HepG2 (cell line): ENCODE results near the gene AQP6. TPM values are rescaled to one million over a fixed set of nuclear protein-coding genes. Genes with fewer than 3 reads are reported as not detected.

Source experiments
- BRD4 ChIP-seq: sonication (generic); formaldehyde crosslinking; IDR thresholded peaks from 2 replicates; pipeline ENCODE4 v1.4.0; 2020; ENCODE audit warnings: missing genetic modification reagents
- CTCF ChIP-seq: sonication (generic); formaldehyde crosslinking; IDR thresholded peaks from 2 replicates; pipeline ENCODE4 v1.5.0; 2020; ENCODE audit warnings: mild to moderate bottlenecking, missing genetic modification reagents, moderate library complexity
- HDAC1 ChIP-seq: sonication (generic); formaldehyde crosslinking; IDR thresholded peaks from 2 replicates; pipeline ENCODE4 v1.5.1; 2020; ENCODE audit warnings: mild to moderate bottlenecking, missing genetic modification reagents
- KLF13 ChIP-seq: sonication (generic); formaldehyde crosslinking; IDR thresholded peaks from 2 replicates; pipeline ENCODE4 v1.4.0; 2020; ENCODE audit warnings: mild to moderate bottlenecking, missing genetic modification reagents
- LCORL ChIP-seq, 2 experiments: fragments of 450-650 bp in 1 of 2; sonication (generic) in 1 of 2; formaldehyde crosslinking in 1 of 2; IDR thresholded peaks; 2 replicates each; pipeline versions ENCODE4 v1.5.0 to v1.6.1; 2017 to 2020; ENCODE audit warnings: antibody characterized with exemption in 1 of 2, missing genetic modification reagents in 1 of 2
- NAIF1 ChIP-seq: sonication (generic); formaldehyde crosslinking; IDR thresholded peaks from 2 replicates; pipeline ENCODE4 v1.5.0; 2020; ENCODE audit warnings: mild to moderate bottlenecking, missing genetic modification reagents, borderline replicate concordance
- NCOR1 ChIP-seq: fragments of 200-600 bp; sonication (generic); IDR thresholded peaks from 2 replicates; pipeline ENCODE4 v1.7.0; 2017; ENCODE audit warnings: antibody characterized with exemption, low read length, borderline replicate concordance
- NONO ChIP-seq, 2 experiments: fragments of 450-650 bp in 1 of 2; sonication (generic) in 1 of 2; formaldehyde crosslinking in 1 of 2; IDR thresholded peaks in 1 of 2; conservative IDR thresholded peaks in 1 of 2; 2 replicates each; pipeline versions ENCODE4 v1.6.1 to v1.8.0; 2017 to 2022; ENCODE audit warnings: mild to moderate bottlenecking in 1 of 2, missing genetic modification reagents in 1 of 2, moderate library complexity in 1 of 2
- SIN3A ChIP-seq: IDR thresholded peaks from 2 replicates; pipeline ENCODE4 v1.6.1; 2011; ENCODE audit warnings: low read depth, mild to moderate bottlenecking, control low read depth, low read length, borderline replicate concordance
- SMAD3 ChIP-seq: sonication (generic); formaldehyde crosslinking; IDR thresholded peaks from 2 replicates; pipeline ENCODE4 v1.4.0; 2020; ENCODE audit warnings: missing genetic modification reagents
- SMYD3 ChIP-seq: sonication (generic); formaldehyde crosslinking; IDR thresholded peaks from 2 replicates; pipeline ENCODE4 v1.8.1; 2023; ENCODE audit warnings: mild to moderate bottlenecking, missing genetic modification reagents
- SOX5 ChIP-seq: IDR thresholded peaks from 2 replicates; pipeline ENCODE4 v1.6.1; 2016; ENCODE audit warnings: borderline replicate concordance
- TAF1 ChIP-seq: sonication (generic); formaldehyde crosslinking; IDR thresholded peaks from 2 replicates; pipeline ENCODE4 v1.4.0; 2020; ENCODE audit warnings: missing genetic modification reagents
- TSC22D2 ChIP-seq: sonication (generic); formaldehyde crosslinking; IDR thresholded peaks from 2 replicates; pipeline ENCODE4 v1.5.1; 2020; ENCODE audit warnings: missing genetic modification reagents, mild to moderate bottlenecking, borderline replicate concordance
- ZNF143 ChIP-seq: sonication (generic); formaldehyde crosslinking; IDR thresholded peaks from 2 replicates; pipeline ENCODE4 v1.4.0; 2020; ENCODE audit warnings: missing genetic modification reagents
- ZNF280B ChIP-seq: sonication (generic); formaldehyde crosslinking; IDR thresholded peaks from 2 replicates; pipeline ENCODE4 v1.5.0; 2020; ENCODE audit warnings: missing genetic modification reagents, mild to moderate bottlenecking, borderline replicate concordance
- ZNF414 ChIP-seq: sonication (generic); formaldehyde crosslinking; IDR thresholded peaks from 2 replicates; pipeline ENCODE4 v1.5.0; 2020; ENCODE audit warnings: missing genetic modification reagents
- ZNF589 ChIP-seq: sonication (generic); formaldehyde crosslinking; conservative IDR thresholded peaks from 2 replicates; pipeline ENCODE4 v1.8.0; 2022; ENCODE audit warnings: mild to moderate bottlenecking, moderate library complexity, missing genetic modification reagents
- ZNF644 ChIP-seq: IDR thresholded peaks from 2 replicates; pipeline ENCODE4 v1.6.1; 2016; ENCODE audit warnings: low read depth
- ZNF687 ChIP-seq: sonication (generic); formaldehyde crosslinking; IDR thresholded peaks from 2 replicates; pipeline ENCODE4 v1.5.1; 2020; ENCODE audit warnings: mild to moderate bottlenecking, missing genetic modification reagents, moderate library complexity
- polyA plus RNA-seq, 8 experiments: library from polyadenylated mRNA; depleted of rRNA in 3 of 8; stranded (reverse) in 7 of 8; unstranded in 1 of 8; fragments of >200 nt; fragmentation: Illumina TruSeq in 4 of 8; extraction: Trizol in 4 of 8; gene quantifications; 2 replicates each; pipeline versions ENCODE4 v1.2.1 to v1.2.3, GENCODE V29; 2011 to 2016; ENCODE audit warnings: low read depth in 4 of 8, missing spikeins in 1 of 8, mixed read lengths in 1 of 8; ENCODE audit not compliant: insufficient read depth in 1 of 8
- total RNA-seq, 5 experiments: library from RNA; depleted of rRNA; stranded (reverse); fragments of >200 nt; fragmentation: Illumina TruSeq; extraction: Trizol; gene quantifications; 2 replicates each; pipeline ENCODE4 v1.2.3, GENCODE V29; 2016; ENCODE audit warnings: low read depth in 1 of 5

The AQP6 gene
- total and polyA plus RNA-seq, 2 of the 13 experiments (the other 11 are each of a cell fraction or from before 2014, with no cell fraction given) = 0.32 to 1.3 TPM

GRCh38 chr12:50025187-50026059 is 52.7 kb downstream of the AQP6 start, which contains the start of gene RACGAP1 (continued):
- 0 out of 2 replicates have a peak, but pooled peaks have one; percentile 28 for TF ChIP-seq ZNF414 (CRISPR knock-in tag)
- TF ChIP-seq SMAD3 (CRISPR knock-in tag) = peak; percentile 73
- peak; percentile 39; the same call in 1 of the 2 replicates for TF ChIP-seq NCOR1
- TF ChIP-seq ZNF687 (CRISPR knock-in tag) = peak; percentile 82
- peak; percentile 86 for TF ChIP-seq HDAC1 (CRISPR knock-in tag)
- peak; percentile 80; the same call in 1 of the 2 replicates for TF ChIP-seq ZNF280B (CRISPR knock-in tag)
- 0 out of 2 replicates have a peak, but pooled peaks have one; percentile 49 for TF ChIP-seq BRD4
- 0 out of 2 replicates have a peak, but pooled peaks have one; percentile 21 for TF ChIP-seq SMYD3 (CRISPR knock-in tag)
- TF ChIP-seq ZNF644 (CRISPR knock-in tag) = 0 out of 2 replicates have a peak, but pooled peaks have one; percentile 27
- peak; percentile 66 for TF ChIP-seq TAF1 (CRISPR knock-in tag)
- no peak for TF ChIP-seq TSC22D2
- TF ChIP-seq SOX5 (CRISPR knock-in tag) = no peak; the same call in 1 of the 2 replicates
- TF ChIP-seq SIN3A = peak; percentile 92
- no peak for TF ChIP-seq KLF13 (CRISPR knock-in tag)
- peak; percentile 71 for TF ChIP-seq ZNF143 (CRISPR knock-in tag)
- TF ChIP-seq CTCF (CRISPR knock-in tag) = 0 out of 2 replicates have a peak, but pooled peaks have one; percentile 17
- TF ChIP-seq NONO (IDR thresholded peaks at IDR 0.05) = no peak
- TF ChIP-seq NONO (CRISPR knock-in tag; conservative IDR thresholded peaks at IDR 0.05) = peak; percentile 51
- no peak for TF ChIP-seq NAIF1 (CRISPR knock-in tag)
- TF ChIP-seq ZNF589 (CRISPR knock-in tag) = peak; percentile 70; the same call in 1 of the 2 replicates
- TF ChIP-seq LCORL (IDR thresholded peaks at IDR 0.05) = peak; percentile 85; the same call in 1 of the 2 replicates
- peak; percentile 70; the same call in 1 of the 2 replicates for TF ChIP-seq LCORL (CRISPR knock-in tag; IDR thresholded peaks at IDR 0.05)
